Uterus (tissue), 2 donors: Measurements from ENCODE around the gene MACROH2A1.

ENCODE experiments used
- CTCF ChIP-seq, 4 experiments: fragments of 200-600 bp in 2 of 4; fragments of 450-650 bp in 2 of 4; sonication (generic) in 2 of 4; IDR thresholded peaks; one replicate each; pipeline ENCODE4 v1.5.1; 2016 to 2019; ENCODE audit warnings: antibody characterized with exemption in 4 of 4, mild to moderate bottlenecking in 2 of 4, moderate library complexity in 1 of 4
- POLR2A ChIP-seq, 2 donors: fragments of 450-650 bp; IDR thresholded peaks; one replicate each; pipeline ENCODE4 v1.6.1; 2016; ENCODE audit warnings: antibody characterized with exemption in 2 of 2, mild to moderate bottlenecking in 1 of 2, moderate library complexity in 1 of 2

- TF ChIP-seq CTCF (IDR thresholded peaks at IDR 0.05) (no peak), POLR2A (IDR thresholded peaks at IDR 0.05) (no peak)
These were observed 79.0 kb downstream of the MACROH2A1 start for GRCh38 chr5:135319928-135320606.
